Measurements from ENCODE around the gene GAD2. TPM values are rescaled to one million over a fixed set of nuclear protein-coding genes. Genes with fewer than 3 reads are reported as not detected.
"Not testable (repeated sequence)": the region's sequence is repeated elsewhere in the genome, so short reads cannot be mapped to it uniquely, and the experiment has no call there.

The GAD2 gene
- total RNA-seq, 2 experiments from 2014 or later = not detected

DNA sequence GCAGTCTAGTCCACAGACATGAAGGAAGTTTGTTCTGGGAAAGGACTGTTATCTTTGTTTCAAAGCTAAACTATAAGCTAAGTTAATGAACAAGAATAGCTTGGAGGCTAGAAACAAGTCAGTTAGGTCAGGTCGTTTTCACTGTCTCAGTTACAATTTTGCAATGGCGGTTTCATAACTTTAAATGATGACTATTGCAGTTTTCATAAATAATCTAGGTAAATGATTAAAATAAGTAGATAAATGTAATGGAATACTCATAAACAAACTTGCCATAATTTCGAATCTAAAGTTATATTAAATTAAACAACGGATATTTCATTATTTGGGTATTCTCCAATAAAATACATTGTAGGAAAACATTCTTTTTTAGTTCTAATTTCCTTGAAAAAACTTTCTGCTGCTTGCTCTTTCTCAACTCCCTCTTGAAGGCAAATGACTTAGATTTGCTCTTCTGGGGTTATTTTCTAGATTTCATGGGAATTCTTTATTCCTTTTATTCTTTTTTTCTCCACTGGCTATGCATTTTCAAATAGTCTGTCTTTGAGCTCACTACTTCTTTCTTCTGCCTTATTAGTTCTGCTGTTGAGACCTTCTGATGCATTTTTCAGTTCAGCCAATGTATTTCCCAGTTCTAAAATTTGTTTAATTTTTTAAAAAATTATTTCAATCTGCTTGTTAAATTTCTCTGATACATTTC lies 117.8 kb downstream of the GAD2 start:
- no peak overlapping the region for H3K4me3 Mint-ChIP-seq
- no peak overlapping the region for H3K27ac Mint-ChIP-seq
- ChIA-PET POLR2A (no interaction called here), CTCF (interaction anchor here (1.0 to 2.9 kb wide), 15 partner anchors 13 to 548 kb away, joined by 3 to 28 read pairs (median 4); partner anchors contain the start of gene ABI1)
- ATAC-seq (no peak), DNase-seq (no peak)
- peaks cover 6% of the 10 kb centered on the region for H3K9me3 Mint-ChIP-seq (ENCODE audit: insufficient read depth)
- H3K27me3 Mint-ChIP-seq (ENCODE audit: low read depth) = peaks cover 3% of the 10 kb centered on the region
- peaks cover 5% of the 10 kb centered on the region for H3K36me3 Mint-ChIP-seq (ENCODE audit: low read depth)
- peaks cover 12% of the 10 kb centered on the region for H3K4me1 Mint-ChIP-seq (ENCODE audit: low read depth)

DNA sequence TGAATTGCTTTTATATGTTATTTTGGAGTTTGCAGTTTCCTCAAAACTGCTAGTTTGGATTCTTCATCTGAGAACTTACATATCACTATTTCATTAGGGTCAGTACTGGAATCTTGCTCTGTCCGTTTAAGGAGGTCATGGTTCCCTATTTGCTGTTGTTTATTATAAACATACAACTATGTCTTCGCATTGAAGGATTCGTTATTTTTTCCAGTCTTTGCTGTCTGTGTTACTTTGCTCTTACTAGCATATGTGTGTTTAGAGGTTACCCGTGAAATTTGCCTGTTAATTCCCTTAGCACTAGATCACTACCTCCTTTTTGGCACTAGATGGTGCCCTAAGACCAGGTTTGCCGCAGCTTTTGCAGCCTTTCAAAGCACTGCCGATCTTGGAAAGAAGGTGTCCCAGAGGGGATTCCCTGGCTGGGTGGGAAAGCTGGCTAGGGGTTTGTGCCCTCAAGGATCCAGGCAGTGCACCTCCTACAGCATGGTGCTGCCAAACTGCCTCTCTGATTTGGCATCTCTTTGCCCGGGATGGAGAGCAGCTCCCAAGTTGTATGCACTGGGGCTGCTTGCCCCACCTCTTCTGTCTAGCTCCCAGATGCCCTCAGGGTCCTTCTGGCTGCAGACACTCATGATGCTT lies 118.5 kb downstream of the GAD2 start:
- peak overlapping the region; percentile 61 for H3K4me3 Mint-ChIP-seq
- H3K27me3 Mint-ChIP-seq (ENCODE audit: low read depth) = no peaks in the 10 kb centered on the region
- peak overlapping the region; percentile 72 for H3K27ac Mint-ChIP-seq
- peak; percentile 87 for ATAC-seq
- CTCF ChIA-PET = interaction anchor here (0.7 to 2.9 kb wide), 44 partner anchors 10 to 547 kb away, joined by 3 to 28 read pairs (median 4); partner anchors contain the start of genes ABI1 and PDSS1
- H3K4me1 Mint-ChIP-seq (ENCODE audit: low read depth) = peaks cover 8% of the 10 kb centered on the region
- peaks cover 5% of the 10 kb centered on the region for H3K36me3 Mint-ChIP-seq (ENCODE audit: low read depth)
- H3K9me3 Mint-ChIP-seq (ENCODE audit: insufficient read depth) = peaks cover 6% of the 10 kb centered on the region
- POLR2A ChIA-PET = no interaction called here
- DNase-seq = peak; percentile 76

DNA sequence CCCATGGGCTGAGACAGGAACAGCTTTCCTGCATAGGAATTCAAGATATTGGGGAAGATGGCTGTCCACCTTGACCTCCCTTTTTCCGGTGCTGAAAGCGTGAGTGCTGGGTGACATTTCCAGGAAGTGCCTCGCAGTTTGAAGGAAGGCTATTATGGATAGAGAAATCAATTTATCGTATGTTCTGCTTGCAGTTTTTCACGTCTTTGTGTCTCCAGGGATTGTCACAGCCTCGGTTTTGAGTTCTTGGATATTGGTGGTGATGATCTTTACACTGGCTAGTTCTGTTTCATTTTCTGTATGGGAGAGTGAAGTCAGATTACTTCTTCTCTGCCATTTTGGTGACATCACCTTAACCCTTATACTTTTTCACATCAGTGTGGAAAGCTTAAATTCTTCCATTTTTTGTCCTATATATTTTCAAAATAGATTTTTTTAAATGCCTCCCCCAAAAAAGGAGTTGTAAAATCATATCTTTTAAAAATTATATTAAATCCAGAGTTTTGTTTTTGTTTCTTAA lies 119.1 kb downstream of the GAD2 start:
- H3K27ac Mint-ChIP-seq = peak overlapping the region; percentile 72
- H3K27me3 Mint-ChIP-seq (ENCODE audit: low read depth) = no peaks in the 10 kb centered on the region
- POLR2A ChIA-PET = no interaction called here
- peaks cover 6% of the 10 kb centered on the region for H3K9me3 Mint-ChIP-seq (ENCODE audit: insufficient read depth)
- H3K36me3 Mint-ChIP-seq (ENCODE audit: low read depth) = peaks cover 5% of the 10 kb centered on the region
- CTCF ChIA-PET = interaction anchor here (0.7 to 2.9 kb wide), 44 partner anchors 10 to 900 kb away, joined by 3 to 28 read pairs (median 4); partner anchors contain the start of genes ABI1 and PDSS1
- ATAC-seq (peak; percentile 56), DNase-seq (peak; percentile 26)
- peaks cover 8% of the 10 kb centered on the region for H3K4me1 Mint-ChIP-seq (ENCODE audit: low read depth)
- peak overlapping the region; percentile 61 for H3K4me3 Mint-ChIP-seq

DNA sequence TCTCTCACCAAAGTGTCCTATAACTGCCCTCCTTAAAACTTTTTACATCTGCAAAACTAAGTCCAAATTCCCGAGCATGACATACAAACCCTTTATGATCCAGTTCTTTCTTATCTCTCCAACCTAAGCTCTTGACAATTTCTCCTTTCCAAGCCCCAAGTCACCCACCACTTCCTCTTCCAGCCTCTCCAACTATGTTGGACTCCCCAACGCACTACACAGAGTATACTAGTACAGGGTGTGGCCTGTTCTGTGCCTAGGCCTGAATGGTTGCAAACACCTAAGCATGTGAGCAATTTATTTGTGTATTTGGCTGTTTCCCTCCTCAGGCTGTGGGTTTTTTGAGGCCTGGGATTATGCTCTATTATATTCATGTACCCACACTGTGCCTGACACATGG lies 120.4 kb downstream of the GAD2 start:
- no peaks in the 10 kb centered on the region for H3K27me3 Mint-ChIP-seq (ENCODE audit: low read depth)
- POLR2A ChIA-PET = no interaction called here
- H3K27ac Mint-ChIP-seq = no peak overlapping the region
- H3K4me1 Mint-ChIP-seq (ENCODE audit: low read depth) = peaks cover 13% of the 10 kb centered on the region
- peaks cover 6% of the 10 kb centered on the region for H3K9me3 Mint-ChIP-seq (ENCODE audit: insufficient read depth)
- H3K4me3 Mint-ChIP-seq = no peak overlapping the region
- peaks cover 5% of the 10 kb centered on the region for H3K36me3 Mint-ChIP-seq (ENCODE audit: low read depth)
- CTCF ChIA-PET = interaction anchor here (0.8 kb wide), 1 partner anchor 544 kb away, joined by 3 read pairs; no protein-coding TSS in a partner anchor
- ATAC-seq (no peak), DNase-seq (no peak)

DNA sequence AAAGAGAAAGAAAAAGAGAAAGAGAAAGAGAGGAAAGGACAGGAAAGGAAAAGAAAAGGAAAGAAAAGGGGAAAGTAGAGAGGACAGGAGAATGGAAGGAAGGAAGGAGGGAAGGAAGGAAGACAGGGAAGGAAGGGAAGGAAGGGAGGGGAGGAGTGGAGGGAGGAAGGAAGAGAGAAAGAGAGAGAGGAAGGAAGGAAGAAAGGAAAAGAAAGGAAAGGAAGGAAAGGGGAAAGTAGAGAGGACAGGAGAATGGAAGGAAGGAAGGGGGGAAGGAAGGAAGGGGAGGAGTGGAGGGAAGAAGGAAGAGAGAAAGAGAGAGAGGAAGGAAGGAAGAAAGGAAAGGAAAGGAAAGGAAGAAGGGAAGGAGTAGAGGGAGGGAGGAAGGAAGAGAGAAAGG lies 125.1 kb downstream of the GAD2 start:
- DNase-seq = no peak
- Mint-ChIP-seq H3K4me3 (no peak overlapping the region), H3K36me3 (ENCODE audit: low read depth) (no peaks in the 10 kb centered on the region), H3K9me3 (ENCODE audit: insufficient read depth) (no peaks in the 10 kb centered on the region), H3K4me1 (ENCODE audit: low read depth) (peaks cover 7% of the 10 kb centered on the region), H3K27ac (no peak overlapping the region), H3K27me3 (ENCODE audit: low read depth) (no peaks in the 10 kb centered on the region)
- CTCF ChIA-PET = no interaction called here
- ATAC-seq = no peak
- POLR2A ChIA-PET = no interaction called here

DNA sequence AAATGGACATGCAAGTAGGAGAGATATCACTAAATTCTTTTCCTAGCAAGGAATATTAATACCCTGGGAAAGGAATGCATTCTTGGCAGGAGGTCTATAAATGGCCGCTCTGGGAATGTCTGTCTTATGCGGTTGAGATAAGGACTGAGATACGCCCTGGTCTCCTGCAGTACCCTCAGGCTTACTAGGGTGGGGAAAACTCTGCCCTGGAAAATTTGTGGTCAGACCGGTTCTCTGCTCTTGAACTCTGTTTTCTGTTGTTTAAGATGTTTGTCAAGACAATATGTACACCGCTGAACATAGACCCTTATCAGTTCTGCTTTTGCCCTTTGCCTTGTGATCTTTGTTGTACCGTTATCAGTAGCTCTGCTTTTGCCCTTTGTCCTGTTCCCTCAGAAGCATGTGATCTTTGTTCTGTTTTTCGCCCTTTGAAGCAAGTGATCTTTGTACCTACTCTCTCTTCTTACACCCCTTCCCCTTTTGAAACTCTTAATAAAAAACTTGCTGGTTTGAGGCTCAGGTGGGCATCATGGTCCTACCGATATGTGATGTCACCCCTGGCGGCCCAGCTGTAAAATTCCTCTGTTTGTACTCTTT lies 132.3 kb downstream of the GAD2 start:
- not testable (repeated sequence) for H3K27ac Mint-ChIP-seq, H3K4me3 Mint-ChIP-seq

More for the DNA sequence above, 132.3 kb downstream of the GAD2 start:
- H3K27me3 Mint-ChIP-seq (ENCODE audit: low read depth); POLR2A ChIA-PET; H3K4me1 Mint-ChIP-seq (ENCODE audit: low read depth); H3K9me3 Mint-ChIP-seq (ENCODE audit: insufficient read depth); H3K36me3 Mint-ChIP-seq (ENCODE audit: low read depth); DNase-seq; CTCF ChIA-PET; ATAC-seq: not testable (repeated sequence)

Other genes with a start within 250 kb of the GAD2 start
- gene APBB1IP, start 221.6 kb downstream of the GAD2 start, total RNA-seq = 10 to 100 TPM; 75.9 to 76.0 TPM

Data from activated CD8-positive, alpha-beta T cell treated with anti-CD3 and anti-CD28 coated beads, Interleukin-2, amount 10 ng/mL, durations not matched to agents 7 days and 5 days (primary cell).